Left forelimb (tissue), 1 donor: ENCODE measurements around the gene TFIP11.

Experiments used
- DNase-seq: peaks from one replicate; pipeline ENCODE4 v3.0.0-alpha.2; 2018; ENCODE audit warnings: low spot score

The TFIP11 gene

DNA sequence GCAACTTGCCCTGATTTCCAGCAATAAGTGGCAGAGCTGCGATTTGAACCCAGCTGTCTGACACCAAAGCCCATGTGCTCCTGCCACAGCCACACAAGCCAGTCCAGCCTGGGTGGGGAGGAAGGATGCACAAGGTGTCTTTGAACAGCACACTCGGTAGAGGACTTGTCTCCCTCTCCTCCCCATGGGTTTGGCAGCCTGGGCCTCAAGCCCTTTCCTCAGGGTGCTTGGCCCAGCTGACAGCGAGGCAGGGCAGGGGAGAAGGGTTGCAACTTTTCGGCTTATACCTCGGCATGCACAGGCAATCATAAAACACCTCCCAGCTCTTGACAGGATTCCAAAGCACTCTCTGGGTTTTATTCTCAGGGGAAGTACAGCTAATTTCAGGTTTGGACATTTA is 63.9 kb downstream of the TFIP11 start:
- peak; percentile 57 for DNase-seq

DNA sequence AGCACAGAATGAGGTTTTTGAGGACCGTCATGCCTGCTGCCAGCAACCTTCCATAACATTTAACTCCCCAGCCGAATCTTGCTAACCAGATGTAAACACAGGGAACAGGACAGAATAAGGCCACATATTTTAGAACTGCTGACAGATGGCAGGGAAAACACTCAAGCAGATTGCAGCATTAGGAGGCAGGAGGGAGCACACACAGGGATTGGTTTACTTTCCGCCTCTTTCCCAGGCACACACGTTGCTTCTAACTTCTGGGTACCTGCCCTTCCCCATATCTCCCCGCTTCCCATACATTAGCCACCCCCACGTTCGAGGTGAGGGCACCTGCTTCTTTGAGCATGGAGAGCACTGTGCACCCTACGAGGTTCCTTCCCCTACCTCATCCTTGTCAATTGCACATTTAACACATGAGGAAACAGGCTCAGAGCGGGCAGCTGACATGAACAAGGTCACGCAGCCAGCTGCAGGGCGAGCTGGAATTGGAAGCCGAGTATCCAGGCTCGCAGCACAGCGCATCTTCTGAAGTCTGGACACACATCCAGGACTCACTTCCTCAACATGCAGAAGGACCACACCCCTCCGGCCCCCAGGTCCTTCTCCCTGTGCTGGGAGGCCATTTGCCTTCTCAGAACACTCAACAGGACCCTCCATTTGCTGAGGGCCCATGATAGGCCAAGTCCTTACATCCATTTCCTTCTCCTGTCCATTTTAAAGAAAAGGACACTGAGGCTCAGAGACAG is 64.5 kb downstream of the TFIP11 start:
- DNase-seq: peak; percentile 57

DNA sequence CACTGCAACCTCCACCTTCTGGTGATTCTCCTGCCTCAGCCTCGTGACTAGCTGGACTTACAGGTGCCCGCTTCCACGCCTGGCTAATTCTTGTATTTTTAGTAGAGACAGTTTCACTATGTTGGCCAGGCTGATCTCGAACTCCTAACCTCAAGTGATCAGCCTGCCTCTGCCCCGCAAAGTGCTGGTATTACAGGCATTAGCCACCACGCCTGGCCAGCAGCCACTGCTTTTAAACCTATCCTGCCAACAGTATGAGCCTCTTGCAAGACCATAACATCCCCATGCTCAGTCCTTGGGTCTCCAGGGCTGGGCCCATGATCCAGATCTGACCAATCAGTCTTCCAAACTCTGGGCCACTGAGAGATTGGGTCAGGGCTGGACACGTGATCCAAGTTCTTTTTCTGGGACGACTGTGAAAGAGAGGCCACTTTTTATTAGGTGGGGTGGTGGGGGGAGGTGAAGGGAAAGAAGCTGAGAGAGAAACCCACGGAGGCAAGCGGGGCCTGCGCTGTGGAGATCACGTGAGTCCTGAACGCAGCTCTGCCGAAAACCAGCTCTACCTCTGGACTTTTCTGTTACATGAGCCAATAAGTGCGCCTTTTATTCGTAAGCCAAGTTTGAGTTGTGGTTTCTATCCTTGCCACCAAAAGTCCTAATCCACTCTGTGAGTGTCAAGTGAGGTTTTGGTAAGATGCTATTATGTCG is 65.3 kb downstream of the TFIP11 start:
- DNase-seq: no peak

DNA sequence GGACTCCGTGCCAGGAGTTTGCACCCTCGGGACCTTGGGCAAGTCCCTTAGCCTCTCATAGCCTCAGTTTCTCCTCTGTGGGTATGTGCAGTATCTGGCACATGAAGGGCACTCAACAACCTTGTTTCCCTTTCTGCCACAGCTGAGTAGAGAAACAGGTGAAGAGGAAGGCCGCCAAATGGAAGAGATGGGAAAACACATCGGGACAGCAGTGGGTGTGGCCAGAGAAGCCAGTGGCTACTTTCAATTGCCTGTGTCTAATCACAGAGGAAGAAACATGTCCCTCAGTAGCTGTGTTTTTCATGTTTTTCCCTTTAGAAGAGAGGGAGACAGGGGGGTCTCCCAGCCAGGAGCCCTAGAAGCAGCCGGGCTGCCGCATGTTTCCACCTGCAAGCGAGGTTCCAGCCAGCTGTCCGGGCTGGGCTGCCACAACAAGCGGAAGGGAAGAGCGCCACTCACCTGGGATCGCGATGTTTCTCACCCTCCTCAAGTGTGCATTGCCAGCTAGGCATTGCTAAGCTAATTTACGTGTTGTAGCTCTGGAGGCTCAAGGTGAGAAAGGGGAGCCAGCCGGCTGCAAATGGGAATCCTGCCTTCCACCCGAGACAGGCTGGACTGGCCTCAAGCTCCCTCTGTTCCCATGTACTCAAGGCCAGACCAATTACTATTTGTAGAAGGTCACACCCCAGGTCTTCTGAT is 66.5 kb downstream of the TFIP11 start:
- DNase-seq: no peak

DNA sequence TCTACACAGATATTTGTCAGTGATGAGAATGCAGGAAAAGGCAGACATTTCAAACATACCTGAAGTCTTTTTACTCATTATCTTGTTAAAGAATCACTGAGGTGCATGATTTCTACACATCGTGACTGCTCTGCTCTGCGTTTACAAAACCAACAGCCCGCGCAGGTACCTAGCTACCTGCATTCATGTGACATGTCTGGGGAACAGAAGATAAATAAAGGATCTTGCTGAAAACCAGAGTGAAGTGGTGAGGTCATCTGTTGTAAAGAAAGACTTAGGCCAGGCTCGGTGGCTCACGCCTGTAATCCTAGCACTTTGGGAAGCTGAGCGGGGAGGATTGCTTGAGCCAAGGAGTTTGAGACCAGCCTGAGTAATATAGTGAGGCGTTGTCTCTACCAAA is 67.5 kb downstream of the TFIP11 start:
- no peak for DNase-seq

DNA sequence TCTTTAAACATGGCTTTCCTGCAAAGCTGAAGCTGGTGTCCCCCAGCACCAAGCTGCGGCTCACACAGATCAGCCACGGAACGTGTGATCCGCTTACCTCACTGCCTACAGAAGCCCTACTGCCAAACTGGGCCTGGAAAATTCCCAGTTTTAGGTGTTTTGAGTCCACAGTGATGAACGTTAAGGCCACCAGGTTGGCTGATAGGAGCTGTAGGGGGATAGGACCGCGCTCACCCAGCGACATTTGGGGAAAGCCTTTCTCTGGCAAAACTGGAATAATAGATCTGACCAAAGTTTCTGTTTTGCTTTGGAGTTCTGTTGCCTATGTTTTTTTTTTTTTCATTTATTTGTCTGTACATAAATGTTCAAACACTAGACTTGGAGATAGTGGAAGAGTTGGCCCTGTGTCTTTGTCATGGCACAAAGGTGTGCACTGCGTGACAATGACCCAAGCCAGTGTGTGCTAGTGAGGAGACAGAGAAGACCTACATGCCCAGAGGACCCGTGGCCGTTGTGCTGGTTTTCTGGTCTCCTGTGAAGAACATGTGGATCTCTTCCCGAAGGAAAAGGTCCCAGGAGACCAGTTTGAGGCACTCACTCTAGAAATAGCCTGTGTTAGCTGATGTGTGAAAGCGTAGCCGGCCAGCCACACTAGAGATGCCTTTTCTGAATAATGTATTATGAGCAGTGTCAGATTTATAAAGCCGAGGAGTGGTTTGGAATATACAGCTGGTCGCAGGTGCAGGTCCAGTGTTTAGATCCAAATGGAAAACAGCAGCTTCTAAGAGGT is 68.2 kb downstream of the TFIP11 start:
- DNase-seq: no peak

DNA sequence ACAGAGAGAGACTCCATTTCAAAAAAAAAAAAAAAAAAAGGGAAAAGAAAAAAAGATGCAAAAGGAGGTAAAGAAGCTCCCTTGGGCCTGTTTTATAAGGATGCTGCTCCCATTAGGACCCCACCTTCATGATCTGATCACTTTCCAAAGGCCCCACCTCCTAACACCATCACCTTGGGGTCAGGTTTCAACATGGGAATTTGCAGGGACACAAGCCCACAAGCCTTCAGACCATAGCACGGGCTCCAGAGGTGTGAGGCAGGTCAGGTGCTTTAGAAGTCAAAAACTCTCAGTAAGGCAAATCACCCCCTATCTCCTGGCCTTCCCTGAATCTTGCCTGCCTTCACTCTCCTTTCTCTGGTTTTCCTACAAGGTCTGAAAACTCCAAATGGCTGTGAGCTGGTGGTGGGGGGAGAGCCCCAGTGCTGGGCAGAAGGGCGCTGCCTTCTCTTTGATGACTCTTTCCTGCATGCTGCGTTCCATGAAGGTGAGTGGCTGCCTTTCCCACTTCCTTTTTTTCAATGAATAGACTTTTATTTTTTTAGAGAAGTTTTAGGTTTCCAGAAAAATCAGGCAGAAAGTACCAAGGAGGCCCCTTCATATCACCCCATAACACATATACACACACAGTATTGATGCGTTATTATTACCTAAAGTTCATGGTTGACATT is 70.1 kb downstream of the TFIP11 start:
- no peak for DNase-seq
